ENCODE data around the gene ZNF621. TPM values are rescaled to one million over a fixed set of nuclear protein-coding genes. Genes with fewer than 3 reads are reported as not detected.

The ZNF621 gene
- total and polyA plus RNA-seq, 4 donors, result 3.3 to 11.5 (median 7.0) TPM

- Histone ChIP-seq H3K4me3 (ENCODE audit: low read depth in 1 of 3, low read length in 3 of 3) (no peak overlapping the region), H3K27me3 (ENCODE audit: control insufficient read depth in 4 of 4, insufficient read depth in 4 of 4, low read length in 3 of 4) (no peaks in the 10 kb centered on the region), H3K36me3 (ENCODE audit: control insufficient read depth in 4 of 4, insufficient read depth in 3 of 4, low read depth in 1 of 4, low read length in 3 of 4) (no peaks in the 10 kb centered on the region), H3K9ac (ENCODE audit: low read depth in 1 of 2, low read length in 2 of 2) (no peak overlapping the region), H3K27ac (ENCODE audit: low read depth in 1 of 2, low read length in 2 of 2) (no peak overlapping the region), H3K4me1 (ENCODE audit: control insufficient read depth in 4 of 4, insufficient read depth in 4 of 4, low read length in 3 of 4) (peaks cover 0 to 8% (median 4%) of the 10 kb centered on the region in 4 donors), H3K9me3 (ENCODE audit: control insufficient read depth in 4 of 4, low read length in 3 of 4) (no peaks in the 10 kb centered on the region)
- no peak for DNase-seq (ENCODE audit: low spot score)
- no peak for TF ChIP-seq EGR1 (IDR thresholded peaks at IDR 0.05; ENCODE audit: low read depth in 2 of 2)
- TF ChIP-seq NR2F2 (IDR thresholded peaks at IDR 0.05), result no peak
- TF ChIP-seq, protein P1, sequence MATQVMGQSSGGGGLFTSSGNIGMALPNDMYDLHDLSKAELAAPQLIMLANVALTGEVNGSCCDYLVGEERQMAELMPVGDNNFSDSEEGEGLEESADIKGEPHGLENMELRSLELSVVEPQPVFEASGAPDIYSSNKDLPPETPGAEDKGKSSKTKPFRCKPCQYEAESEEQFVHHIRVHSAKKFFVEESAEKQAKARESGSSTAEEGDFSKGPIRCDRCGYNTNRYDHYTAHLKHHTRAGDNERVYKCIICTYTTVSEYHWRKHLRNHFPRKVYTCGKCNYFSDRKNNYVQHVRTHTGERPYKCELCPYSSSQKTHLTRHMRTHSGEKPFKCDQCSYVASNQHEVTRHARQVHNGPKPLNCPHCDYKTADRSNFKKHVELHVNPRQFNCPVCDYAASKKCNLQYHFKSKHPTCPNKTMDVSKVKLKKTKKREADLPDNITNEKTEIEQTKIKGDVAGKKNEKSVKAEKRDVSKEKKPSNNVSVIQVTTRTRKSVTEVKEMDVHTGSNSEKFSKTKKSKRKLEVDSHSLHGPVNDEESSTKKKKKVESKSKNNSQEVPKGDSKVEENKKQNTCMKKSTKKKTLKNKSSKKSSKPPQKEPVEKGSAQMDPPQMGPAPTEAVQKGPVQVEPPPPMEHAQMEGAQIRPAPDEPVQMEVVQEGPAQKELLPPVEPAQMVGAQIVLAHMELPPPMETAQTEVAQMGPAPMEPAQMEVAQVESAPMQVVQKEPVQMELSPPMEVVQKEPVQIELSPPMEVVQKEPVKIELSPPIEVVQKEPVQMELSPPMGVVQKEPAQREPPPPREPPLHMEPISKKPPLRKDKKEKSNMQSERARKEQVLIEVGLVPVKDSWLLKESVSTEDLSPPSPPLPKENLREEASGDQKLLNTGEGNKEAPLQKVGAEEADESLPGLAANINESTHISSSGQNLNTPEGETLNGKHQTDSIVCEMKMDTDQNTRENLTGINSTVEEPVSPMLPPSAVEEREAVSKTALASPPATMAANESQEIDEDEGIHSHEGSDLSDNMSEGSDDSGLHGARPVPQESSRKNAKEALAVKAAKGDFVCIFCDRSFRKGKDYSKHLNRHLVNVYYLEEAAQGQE (IDR thresholded peaks at IDR 0.05), result no peak
- no peak for TF ChIP-seq GABPA (IDR thresholded peaks at IDR 0.05 in 1 of 2, conservative IDR thresholded peaks at IDR 0.05 in 1 of 2)
- no peak for TF ChIP-seq HNF4G (IDR thresholded peaks at IDR 0.05)
- TF ChIP-seq RXRA (IDR thresholded peaks at IDR 0.05), result no peak
- TF ChIP-seq, protein P2, sequence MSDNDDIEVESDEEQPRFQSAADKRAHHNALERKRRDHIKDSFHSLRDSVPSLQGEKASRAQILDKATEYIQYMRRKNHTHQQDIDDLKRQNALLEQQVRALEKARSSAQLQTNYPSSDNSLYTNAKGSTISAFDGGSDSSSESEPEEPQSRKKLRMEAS (IDR thresholded peaks at IDR 0.05), result no peak
- TF ChIP-seq RAD21 (IDR thresholded peaks at IDR 0.05), result no peak
- TF ChIP-seq ATF3 (IDR thresholded peaks at IDR 0.05), result no peak
- no peak for TF ChIP-seq JUND (IDR thresholded peaks at IDR 0.05)
- no peak for TF ChIP-seq ZBTB33 (IDR thresholded peaks at IDR 0.05)
- no peak for TF ChIP-seq FOXA1 (IDR thresholded peaks at IDR 0.05)
- 97% methylated on average over 2 of the region's 2 CpGs for WGBS
Observed at GRCh38 chr3:40502034-40502433, 22.7 kb upstream of the ZNF621 start.

DNA sequence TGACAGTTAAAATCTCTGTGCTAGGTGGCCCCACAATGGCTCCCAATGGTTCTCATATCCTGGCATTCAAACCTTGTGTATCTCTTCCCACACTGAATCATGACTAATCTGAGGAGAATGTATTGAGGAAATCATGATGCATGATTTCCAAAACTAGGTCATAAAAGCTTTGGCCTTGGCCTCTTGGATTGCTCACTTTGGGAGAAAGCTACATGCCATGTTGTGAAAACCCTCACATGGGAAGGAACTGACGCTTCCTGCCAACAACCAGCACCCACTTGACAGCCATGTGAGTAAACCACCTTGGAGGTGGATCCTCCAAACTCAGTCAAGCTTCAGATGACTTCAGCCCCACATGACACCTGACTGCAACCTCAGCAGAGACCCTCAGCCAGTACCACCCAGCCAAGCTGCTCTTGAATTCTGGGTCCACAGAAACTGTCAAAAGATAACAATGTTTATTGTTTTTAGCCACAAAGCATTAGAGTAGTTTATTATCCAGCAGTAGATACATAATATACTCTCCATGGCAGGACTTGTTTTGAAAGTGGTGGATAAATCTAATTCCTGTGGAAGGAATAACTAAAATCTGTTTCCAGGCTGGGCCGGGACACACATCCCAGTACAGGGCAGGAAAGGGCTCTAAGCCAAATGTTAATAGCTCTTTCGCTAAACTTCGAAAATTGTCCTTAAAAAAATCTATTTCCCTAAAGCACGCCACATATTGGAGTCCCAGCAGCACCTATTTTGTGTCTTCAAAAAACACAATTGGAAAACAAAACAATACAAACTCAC is 19.9 kb upstream of the ZNF621 start:
- H3K9ac ChIP-seq (ENCODE audit: low read depth in 1 of 2, low read length in 2 of 2), result peak overlapping the region in 1 of 2 donors; percentile 90
- TF ChIP-seq YY1 (IDR thresholded peaks at IDR 0.05) (no peak), SP1 (IDR thresholded peaks at IDR 0.05) (no peak), JUND (IDR thresholded peaks at IDR 0.05) (peak in 1 of 2 donors; percentile 64), HNF4A (conservative IDR thresholded peaks at IDR 0.05) (peak in 1 of 2 donors; percentile 9), RAD21 (IDR thresholded peaks at IDR 0.05) (no peak), TAF1 (conservative IDR thresholded peaks at IDR 0.05) (no peak), ZBTB33 (IDR thresholded peaks at IDR 0.05) (no peak)
- TF ChIP-seq, protein P3, sequence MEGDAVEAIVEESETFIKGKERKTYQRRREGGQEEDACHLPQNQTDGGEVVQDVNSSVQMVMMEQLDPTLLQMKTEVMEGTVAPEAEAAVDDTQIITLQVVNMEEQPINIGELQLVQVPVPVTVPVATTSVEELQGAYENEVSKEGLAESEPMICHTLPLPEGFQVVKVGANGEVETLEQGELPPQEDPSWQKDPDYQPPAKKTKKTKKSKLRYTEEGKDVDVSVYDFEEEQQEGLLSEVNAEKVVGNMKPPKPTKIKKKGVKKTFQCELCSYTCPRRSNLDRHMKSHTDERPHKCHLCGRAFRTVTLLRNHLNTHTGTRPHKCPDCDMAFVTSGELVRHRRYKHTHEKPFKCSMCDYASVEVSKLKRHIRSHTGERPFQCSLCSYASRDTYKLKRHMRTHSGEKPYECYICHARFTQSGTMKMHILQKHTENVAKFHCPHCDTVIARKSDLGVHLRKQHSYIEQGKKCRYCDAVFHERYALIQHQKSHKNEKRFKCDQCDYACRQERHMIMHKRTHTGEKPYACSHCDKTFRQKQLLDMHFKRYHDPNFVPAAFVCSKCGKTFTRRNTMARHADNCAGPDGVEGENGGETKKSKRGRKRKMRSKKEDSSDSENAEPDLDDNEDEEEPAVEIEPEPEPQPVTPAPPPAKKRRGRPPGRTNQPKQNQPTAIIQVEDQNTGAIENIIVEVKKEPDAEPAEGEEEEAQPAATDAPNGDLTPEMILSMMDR (IDR thresholded peaks at IDR 0.05; ENCODE audit: low read depth, low read length, missing input control), result no peak
- peak overlapping the region in 1 of 3 donors; percentile 67 for H3K4me3 ChIP-seq (ENCODE audit: low read depth in 1 of 3, low read length in 3 of 3)
- no peaks in the 10 kb centered on the region for H3K27me3 ChIP-seq (ENCODE audit: control insufficient read depth in 4 of 4, insufficient read depth in 4 of 4, low read length in 3 of 4)
- peaks cover 0 to 1% (median under 1%) of the 10 kb centered on the region in 4 donors for H3K36me3 ChIP-seq (ENCODE audit: control insufficient read depth in 4 of 4, insufficient read depth in 3 of 4, low read depth in 1 of 4, low read length in 3 of 4)
- H3K9me3 ChIP-seq (ENCODE audit: control insufficient read depth in 4 of 4, low read length in 3 of 4), result no peaks in the 10 kb centered on the region
- H3K27ac ChIP-seq (ENCODE audit: low read depth in 1 of 2, low read length in 2 of 2), result peak overlapping the region in 1 of 2 donors; percentile 78
- WGBS, result 80% methylated on average over 5 of the region's 5 CpGs
- no peak for DNase-seq (ENCODE audit: low spot score)
- peaks cover 0 to 8% (median 4%) of the 10 kb centered on the region in 4 donors for H3K4me1 ChIP-seq (ENCODE audit: control insufficient read depth in 4 of 4, insufficient read depth in 4 of 4, low read length in 3 of 4)
